ENCODE data around the gene PRKCE.

PRKCE gene

GRCh38 chr2:45652090-45653031 is 886 bp downstream of the PRKCE start:
- H3K9me3 ChIP-seq (ENCODE audit: insufficient read depth, low read length) = no peaks in the 10 kb centered on the region
- no peaks in the 10 kb centered on the region for H3K36me3 ChIP-seq (ENCODE audit: insufficient read depth, insufficient read length, low read length)
- peak overlapping the region; percentile 59 for H3K4me3 ChIP-seq (ENCODE audit: insufficient read length, low read depth)
- H3K4me1 ChIP-seq (ENCODE audit: insufficient read depth, insufficient read length) = peaks cover 3% of the 10 kb centered on the region
- DNase-seq (ENCODE audit: low read depth, low spot score) = no peak
- TF ChIP-seq ZNF274 (IDR thresholded peaks at IDR 0.05; ENCODE audit: low read depth, low read length) (no peak), SUZ12 (IDR thresholded peaks at IDR 0.05; ENCODE audit: extremely low read depth, insufficient read depth, insufficient read length) (peak; percentile 55)
- peak overlapping the region; percentile 72 for H3K9ac ChIP-seq (ENCODE audit: insufficient read length, low read depth)
- H3K27me3 ChIP-seq (ENCODE audit: insufficient read depth, insufficient read length) = peaks cover 59% of the 10 kb centered on the region

GRCh38 chr2:45653122-45653913 is 1.8 kb downstream of the PRKCE start:
- H3K9ac ChIP-seq (ENCODE audit: insufficient read length, low read depth) = no peak overlapping the region
- no peak for TF ChIP-seq SUZ12 (IDR thresholded peaks at IDR 0.05; ENCODE audit: extremely low read depth, insufficient read depth, insufficient read length)
- TF ChIP-seq ZNF274 (IDR thresholded peaks at IDR 0.05; ENCODE audit: low read depth, low read length) = no peak
- TF ChIP-seq YY1 (IDR thresholded peaks at IDR 0.05; ENCODE audit: insufficient read depth, insufficient read length) = no peak
- H3K27me3 ChIP-seq (ENCODE audit: insufficient read depth, insufficient read length) = peaks cover 53% of the 10 kb centered on the region
- H3K4me1 ChIP-seq (ENCODE audit: insufficient read depth, insufficient read length) = peaks cover 3% of the 10 kb centered on the region
- no peaks in the 10 kb centered on the region for H3K9me3 ChIP-seq (ENCODE audit: insufficient read depth, low read length)
- H3K36me3 ChIP-seq (ENCODE audit: insufficient read depth, insufficient read length, low read length) = no peaks in the 10 kb centered on the region
- no peak overlapping the region for H3K4me3 ChIP-seq (ENCODE audit: insufficient read length, low read depth)
- no peak for DNase-seq (ENCODE audit: low read depth, low spot score)

DNA sequence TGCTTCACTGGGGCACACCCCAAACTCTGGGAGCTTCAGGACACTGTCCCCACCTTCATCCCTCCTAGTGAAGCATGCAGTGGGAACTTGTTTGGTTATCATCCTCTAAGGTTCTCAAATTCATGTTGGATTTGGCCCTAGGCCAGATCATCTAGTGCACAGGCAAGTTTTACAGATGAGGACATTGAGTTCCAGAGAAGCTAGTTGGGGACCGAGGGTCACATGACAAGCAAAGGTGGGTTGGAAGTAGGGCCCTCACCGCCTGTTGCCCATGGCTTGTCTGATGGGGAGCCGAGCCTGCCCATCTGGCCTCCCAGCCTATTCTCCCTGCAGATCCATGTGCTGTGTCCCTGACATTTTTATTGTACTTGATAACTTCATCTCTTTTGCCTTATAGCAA is 2.8 kb downstream of the PRKCE start:
- peaks cover 44% of the 10 kb centered on the region for H3K27me3 ChIP-seq (ENCODE audit: insufficient read depth, insufficient read length)
- no peak overlapping the region for H3K4me3 ChIP-seq (ENCODE audit: insufficient read length, low read depth)
- H3K4me1 ChIP-seq (ENCODE audit: insufficient read depth, insufficient read length) = peaks cover 3% of the 10 kb centered on the region
- H3K9ac ChIP-seq (ENCODE audit: insufficient read length, low read depth) = no peak overlapping the region
- no peaks in the 10 kb centered on the region for H3K36me3 ChIP-seq (ENCODE audit: insufficient read depth, insufficient read length, low read length)
- no peaks in the 10 kb centered on the region for H3K9me3 ChIP-seq (ENCODE audit: insufficient read depth, low read length)
- no peak for DNase-seq (ENCODE audit: low read depth, low spot score)
- TF ChIP-seq ZNF274 (IDR thresholded peaks at IDR 0.05; ENCODE audit: low read depth, low read length) (no peak), SUZ12 (IDR thresholded peaks at IDR 0.05; ENCODE audit: extremely low read depth, insufficient read depth, insufficient read length) (no peak), YY1 (IDR thresholded peaks at IDR 0.05; ENCODE audit: insufficient read depth, insufficient read length) (no peak)

- TF ChIP-seq ZNF274 (IDR thresholded peaks at IDR 0.05; ENCODE audit: low read depth, low read length) (no peak), SUZ12 (IDR thresholded peaks at IDR 0.05; ENCODE audit: extremely low read depth, insufficient read depth, insufficient read length) (no peak), YY1 (IDR thresholded peaks at IDR 0.05; ENCODE audit: insufficient read depth, insufficient read length) (no peak)
- H3K27me3 ChIP-seq (ENCODE audit: insufficient read depth, insufficient read length) = no peaks in the 10 kb centered on the region
- H3K36me3 ChIP-seq (ENCODE audit: insufficient read depth, insufficient read length, low read length) = no peaks in the 10 kb centered on the region
- no peak for DNase-seq (ENCODE audit: low read depth, low spot score)
- H3K4me3 ChIP-seq (ENCODE audit: insufficient read length, low read depth) = no peak overlapping the region
- no peaks in the 10 kb centered on the region for H3K9me3 ChIP-seq (ENCODE audit: insufficient read depth, low read length)
- no peaks in the 10 kb centered on the region for H3K4me1 ChIP-seq (ENCODE audit: insufficient read depth, insufficient read length)
- no peak overlapping the region for H3K9ac ChIP-seq (ENCODE audit: insufficient read length, low read depth)
Observed at GRCh38 chr2:45661828-45662227, 10.4 kb downstream of the PRKCE start.

GRCh38 chr2:45664635-45665261 is 13.3 kb downstream of the PRKCE start:
- TF ChIP-seq YY1 (IDR thresholded peaks at IDR 0.05; ENCODE audit: insufficient read depth, insufficient read length) (no peak), SUZ12 (IDR thresholded peaks at IDR 0.05; ENCODE audit: extremely low read depth, insufficient read depth, insufficient read length) (no peak), ZNF274 (IDR thresholded peaks at IDR 0.05; ENCODE audit: low read depth, low read length) (no peak)
- no peak for DNase-seq (ENCODE audit: low read depth, low spot score)
- no peaks in the 10 kb centered on the region for H3K9me3 ChIP-seq (ENCODE audit: insufficient read depth, low read length)
- H3K9ac ChIP-seq (ENCODE audit: insufficient read length, low read depth) = no peak overlapping the region
- no peaks in the 10 kb centered on the region for H3K36me3 ChIP-seq (ENCODE audit: insufficient read depth, insufficient read length, low read length)
- H3K4me3 ChIP-seq (ENCODE audit: insufficient read length, low read depth) = no peak overlapping the region
- H3K27me3 ChIP-seq (ENCODE audit: insufficient read depth, insufficient read length) = no peaks in the 10 kb centered on the region
- H3K4me1 ChIP-seq (ENCODE audit: insufficient read depth, insufficient read length) = no peaks in the 10 kb centered on the region

GRCh38 chr2:45668509-45668908 is 17.0 kb downstream of the PRKCE start:
- DNase-seq (ENCODE audit: low read depth, low spot score) = no peak
- Histone ChIP-seq H3K27me3 (ENCODE audit: insufficient read depth, insufficient read length) (no peaks in the 10 kb centered on the region), H3K36me3 (ENCODE audit: insufficient read depth, insufficient read length, low read length) (no peaks in the 10 kb centered on the region), H3K9ac (ENCODE audit: insufficient read length, low read depth) (no peak overlapping the region), H3K9me3 (ENCODE audit: insufficient read depth, low read length) (no peaks in the 10 kb centered on the region), H3K4me3 (ENCODE audit: insufficient read length, low read depth) (no peak overlapping the region), H3K4me1 (ENCODE audit: insufficient read depth, insufficient read length) (no peaks in the 10 kb centered on the region)
- no peak for TF ChIP-seq YY1 (IDR thresholded peaks at IDR 0.05; ENCODE audit: insufficient read depth, insufficient read length)
- no peak for TF ChIP-seq SUZ12 (IDR thresholded peaks at IDR 0.05; ENCODE audit: extremely low read depth, insufficient read depth, insufficient read length)
- TF ChIP-seq ZNF274 (IDR thresholded peaks at IDR 0.05; ENCODE audit: low read depth, low read length) = no peak

Data from NT2/D1 (cell line).